HG02884 (cell line): ENCODE data around the gene PRDX2.
"Not testable (repeated sequence)": the region's sequence is repeated elsewhere in the genome, so short reads cannot be mapped to it uniquely, and the experiment has no call there.

Experiments used
- ATAC-seq: cut with Tn5 transposase; IDR thresholded peaks from one replicate; pipeline ENCODE4 v1.9.1; 2021; ENCODE audit warnings: mild to moderate bottlenecking, moderate library complexity; ENCODE audit not compliant: unreplicated experiment

PRDX2 gene

DNA sequence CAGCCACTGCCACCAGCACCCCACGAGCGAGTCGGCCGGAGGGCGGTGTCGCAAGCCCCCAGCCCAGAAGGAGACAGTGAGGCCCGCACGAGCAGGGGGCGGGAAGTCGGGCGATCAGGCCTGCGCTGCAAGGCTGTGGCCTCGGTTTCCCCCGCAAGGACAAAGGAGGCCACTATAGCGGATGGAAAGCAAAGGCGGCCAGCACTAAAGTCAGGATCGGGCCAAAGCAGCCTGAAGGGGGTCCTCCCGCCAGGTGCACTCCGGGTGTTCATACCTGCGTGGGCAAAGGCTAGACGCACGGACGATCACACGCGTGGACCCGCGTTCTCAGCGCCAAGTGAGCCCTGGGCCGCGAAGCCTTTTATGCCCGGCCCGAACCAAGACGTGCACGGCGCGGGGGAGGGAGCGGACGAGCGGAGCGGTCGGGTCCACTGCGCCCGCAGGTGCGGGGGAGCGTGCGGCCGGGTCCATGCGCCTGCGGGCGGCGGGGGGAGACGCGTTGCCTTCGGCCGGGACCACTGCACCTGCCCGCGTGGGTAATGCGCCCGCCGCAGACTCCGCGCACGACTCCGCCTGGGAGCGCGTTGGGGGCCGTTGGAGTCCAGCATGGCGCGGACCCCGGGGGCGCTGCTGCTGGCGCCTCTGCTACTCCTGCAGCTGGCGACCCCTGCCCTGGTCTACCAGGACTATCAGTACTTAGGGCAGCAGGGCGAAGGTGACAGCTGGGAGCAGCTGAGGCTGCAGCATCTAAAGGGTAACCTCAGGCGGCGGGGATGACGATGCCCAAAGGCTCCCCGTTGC lies at the start of gene PRDX2, which contains the start of gene THSD8:
Gene PRDX2 (minus strand): TSS at position 335 of the 801 bp plus-strand sequence. CDS start 539 bp downstream, outside the sequence.
Gene THSD8 (plus strand): TSS at position 604 of the 801 bp plus-strand sequence. CDS start 3 bp downstream, at position 607.
- ATAC-seq = no peak

GRCh38 chr19:12847159-12848139 lies 45.8 kb upstream of the PRDX2 start:
- no peak for ATAC-seq

DNA sequence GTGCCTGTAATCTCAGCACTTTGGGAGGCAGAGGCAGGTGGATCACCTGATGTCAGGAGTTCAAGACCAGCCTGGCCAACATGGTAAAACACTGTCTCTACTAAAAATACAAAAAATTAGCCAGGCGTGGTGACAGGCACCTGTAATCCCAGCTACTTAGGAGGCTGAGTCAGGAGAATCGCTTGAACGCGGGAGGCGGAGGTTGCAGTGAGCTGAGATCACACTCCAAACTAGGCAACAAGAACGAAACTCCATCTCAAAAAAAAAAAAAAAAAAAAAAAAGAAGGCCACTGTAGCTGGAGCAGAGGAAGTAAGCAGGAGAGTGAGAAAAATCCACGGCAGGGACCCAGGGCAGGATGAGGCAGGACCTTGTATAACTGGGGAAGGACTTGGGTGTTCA lies 45.0 kb upstream of the PRDX2 start:
- not testable (repeated sequence) for ATAC-seq

DNA sequence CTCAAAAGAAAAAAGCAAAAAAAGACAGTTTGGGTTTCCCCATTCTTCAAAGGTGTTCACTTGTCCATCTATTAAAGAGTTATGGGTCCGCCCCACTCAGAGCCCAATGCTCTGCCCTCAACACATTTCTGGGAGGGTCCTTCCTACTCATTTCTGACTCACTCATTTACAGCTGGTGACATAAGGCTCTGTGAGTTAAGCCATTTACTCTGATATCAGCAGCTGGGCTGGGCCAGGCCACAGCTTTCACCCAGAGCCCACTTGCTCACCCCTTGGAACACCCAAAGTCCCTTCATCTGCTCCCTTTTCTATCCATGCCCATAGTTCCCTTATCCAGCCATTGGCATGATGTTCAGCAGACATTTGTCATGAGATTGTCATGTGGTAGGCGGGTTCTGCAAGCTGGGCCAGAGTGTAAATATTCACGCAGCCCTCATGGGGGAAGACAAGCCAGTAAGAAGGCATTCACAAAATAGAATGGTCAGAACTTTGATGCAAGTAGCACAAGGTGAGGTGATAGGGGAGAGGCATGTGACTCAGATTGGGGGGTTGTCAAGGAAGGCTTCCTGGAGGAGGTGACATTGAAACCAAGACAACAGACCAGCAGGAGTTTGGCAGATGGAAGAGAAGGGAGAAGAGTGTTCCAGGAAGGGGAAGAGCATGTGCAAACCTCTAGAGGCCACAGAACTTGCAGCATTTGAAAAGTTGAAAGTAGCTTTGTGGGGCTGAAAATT lies 42.6 kb upstream of the PRDX2 start:
- no peak for ATAC-seq

DNA sequence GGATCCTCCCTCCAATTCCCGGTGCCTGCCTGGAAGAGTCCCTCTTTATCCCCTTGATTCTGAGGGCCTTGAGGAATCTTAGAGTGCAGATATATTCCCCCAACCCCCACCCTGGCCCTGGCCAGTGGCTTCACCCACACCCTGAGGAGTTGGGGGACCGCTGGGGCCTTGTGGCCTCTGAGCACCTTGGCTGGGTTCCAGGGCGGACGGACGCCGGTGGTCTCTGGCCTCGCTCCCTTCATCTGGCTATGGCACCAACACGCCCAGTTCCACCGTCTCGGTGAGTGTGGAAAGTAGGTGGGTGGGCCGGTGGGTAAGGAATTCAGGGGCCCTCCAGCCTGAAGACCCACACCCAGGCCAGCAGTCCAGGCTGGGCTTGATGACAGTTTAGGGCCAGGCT lies 41.7 kb upstream of the PRDX2 start:
- ATAC-seq = no peak

- ATAC-seq = no peak
These were observed 40.9 kb upstream of the PRDX2 start for GRCh38 chr19:12842511-12842910.

DNA sequence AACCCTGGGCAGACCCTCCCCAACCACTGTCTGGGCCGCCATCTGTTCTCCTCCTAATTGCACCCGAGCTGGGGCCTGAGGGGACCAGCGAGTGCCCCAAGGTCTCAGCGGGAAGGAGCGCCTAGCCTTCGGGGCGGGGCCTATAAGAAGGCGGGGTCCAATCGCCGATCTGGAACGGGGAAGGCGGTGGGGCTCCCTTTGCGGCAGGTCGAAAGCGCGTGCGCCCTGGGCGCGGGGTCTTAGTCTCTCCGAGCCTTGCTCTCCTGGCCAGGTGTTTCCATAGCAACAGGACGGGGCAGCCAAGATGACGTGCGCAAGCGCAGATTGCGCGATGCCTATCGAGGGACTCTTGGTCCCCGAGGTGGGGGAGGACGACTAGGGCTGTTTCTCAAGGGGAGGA lies 39.5 kb upstream of the PRDX2 start:
- ATAC-seq = no peak

GRCh38 chr19:12840091-12841079 lies 38.8 kb upstream of the PRDX2 start:
- ATAC-seq = no peak

DNA sequence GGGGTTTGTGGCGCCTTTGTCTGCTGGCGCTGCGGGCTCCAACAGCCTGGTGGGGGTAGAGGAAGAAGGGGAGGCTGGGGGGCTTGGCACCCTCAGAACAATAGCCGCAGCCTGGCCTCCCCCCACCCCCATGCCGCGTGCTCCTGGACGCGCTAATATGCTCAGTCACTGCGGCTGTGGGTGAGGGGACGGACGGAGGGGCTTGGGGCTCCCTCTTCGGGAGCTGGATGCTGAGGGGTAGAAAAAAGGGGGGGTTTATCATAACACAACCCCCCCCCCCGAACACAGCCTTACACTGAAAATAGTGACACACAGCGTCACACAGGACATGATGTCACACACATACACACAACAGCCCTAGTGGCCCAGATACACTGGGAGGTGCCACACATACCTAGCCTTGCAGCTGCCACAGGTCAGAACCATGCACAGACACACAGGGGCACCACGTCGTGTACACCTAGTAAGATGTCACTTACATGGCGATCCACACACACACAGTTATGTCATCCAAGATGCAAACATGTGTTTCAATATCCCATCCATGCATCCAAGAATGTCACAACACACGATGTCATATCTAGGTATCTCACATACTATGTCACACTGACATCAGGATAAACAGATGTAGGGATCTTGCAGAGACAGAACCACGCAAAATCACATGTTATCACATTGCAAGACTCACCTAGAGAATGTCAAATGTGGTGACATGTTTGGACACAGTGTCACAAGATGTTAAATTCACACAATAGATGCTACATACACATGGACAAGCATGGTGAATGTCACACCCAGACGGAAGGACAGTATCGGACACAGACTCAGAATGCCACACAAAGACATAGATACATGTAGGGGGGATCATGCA lies 37.5 kb upstream of the PRDX2 start:
- no peak for ATAC-seq

GRCh38 chr19:12838182-12838885 lies 36.7 kb upstream of the PRDX2 start, which contains the start of gene MAST1:
MAST1 (plus strand) TSS chr19:12838515; CDS start chr19:12838573, 58 bp downstream.
- no peak for ATAC-seq

GRCh38 chr19:12837225-12837624 lies 35.6 kb upstream of the PRDX2 start:
- ATAC-seq = no peak

- ATAC-seq = no peak
These were observed 34.9 kb upstream of the PRDX2 start for GRCh38 chr19:12836529-12836863.

DNA sequence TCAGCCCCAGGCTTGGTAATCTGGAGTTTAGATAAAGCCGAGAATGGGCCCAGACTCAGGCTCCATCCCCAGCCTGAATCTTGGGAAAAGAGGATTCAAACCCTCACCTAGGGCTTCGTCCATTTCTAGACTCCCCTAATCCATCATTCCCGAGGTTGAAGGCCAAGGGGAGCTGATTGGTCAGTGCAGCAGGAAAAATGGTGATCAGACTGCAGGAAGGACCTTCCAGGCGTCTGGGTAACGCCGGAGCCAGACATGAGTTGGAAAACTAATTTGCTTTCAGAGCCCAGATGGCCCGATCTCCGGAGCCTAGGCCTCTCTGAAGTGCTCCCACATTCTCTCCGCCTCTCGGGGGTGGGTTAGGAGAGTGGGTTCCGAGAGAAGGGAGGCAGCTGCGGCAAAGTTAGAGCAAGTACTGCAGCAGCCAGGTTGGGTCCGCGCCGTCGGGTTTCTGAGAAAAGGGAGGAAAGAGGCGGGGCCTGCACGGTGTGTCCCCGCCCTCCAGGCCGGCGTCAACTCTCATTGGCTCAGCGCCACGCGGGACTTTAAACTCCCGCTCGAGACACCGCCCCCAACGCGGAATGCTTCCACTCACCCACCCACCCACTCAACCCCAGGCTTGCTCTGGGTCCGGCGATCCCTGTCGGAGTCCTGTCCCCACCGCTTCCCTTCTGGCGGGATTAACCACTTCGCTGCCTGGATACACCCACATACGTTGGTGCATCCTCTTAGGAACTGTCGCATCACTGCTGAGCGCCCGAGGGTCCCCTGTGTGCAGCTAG lies 33.6 kb upstream of the PRDX2 start:
- no peak for ATAC-seq

GRCh38 chr19:12834566-12834943 lies 33.0 kb upstream of the PRDX2 start, which contains the start of gene RTBDN:
RTBDN (minus strand) TSS chr19:12834579; CDS start chr19:12829979, 4,600 bp downstream.
- no peak for ATAC-seq

DNA sequence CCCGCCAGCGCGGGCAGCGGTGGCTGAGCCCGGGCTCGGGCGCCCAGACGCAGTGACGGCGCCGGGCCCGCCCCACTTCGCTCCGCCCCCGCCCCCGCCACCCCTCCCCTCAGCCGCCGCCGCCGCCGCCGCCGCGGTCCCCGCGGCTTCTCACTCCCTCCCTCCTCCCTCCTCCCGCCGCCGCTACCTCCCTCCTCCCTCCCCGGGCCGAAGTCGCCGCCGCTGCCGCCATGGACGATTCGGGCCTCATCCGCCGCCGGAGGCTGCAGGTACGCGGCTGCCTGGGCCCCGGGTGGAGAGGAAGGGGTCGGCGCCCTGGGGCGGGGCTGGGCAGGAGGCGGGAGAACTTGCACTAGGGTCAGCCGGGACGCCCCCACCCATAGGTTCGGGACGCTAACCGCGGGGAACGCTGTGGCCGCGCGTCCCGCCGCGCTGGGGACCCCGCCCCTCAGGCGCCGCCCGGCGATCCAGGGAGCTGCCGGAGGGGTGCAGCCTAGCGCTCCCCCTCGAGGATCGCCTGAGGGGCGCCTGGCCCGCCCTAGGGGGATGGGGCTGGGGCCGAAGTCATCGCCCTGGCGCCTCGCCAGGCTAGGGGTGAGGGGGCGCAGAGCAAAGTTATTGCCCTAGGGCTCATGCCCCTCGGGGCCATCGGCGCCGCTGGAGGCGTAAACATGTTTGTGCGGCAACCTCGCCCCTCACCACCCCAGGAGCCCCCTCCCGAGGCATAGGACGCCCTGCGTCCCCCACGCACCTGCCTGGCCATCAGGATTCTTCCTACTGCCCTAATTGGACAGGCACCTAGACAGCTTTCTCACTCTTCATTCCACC lies 32.4 kb upstream of the PRDX2 start:
- no peak for ATAC-seq

DNA sequence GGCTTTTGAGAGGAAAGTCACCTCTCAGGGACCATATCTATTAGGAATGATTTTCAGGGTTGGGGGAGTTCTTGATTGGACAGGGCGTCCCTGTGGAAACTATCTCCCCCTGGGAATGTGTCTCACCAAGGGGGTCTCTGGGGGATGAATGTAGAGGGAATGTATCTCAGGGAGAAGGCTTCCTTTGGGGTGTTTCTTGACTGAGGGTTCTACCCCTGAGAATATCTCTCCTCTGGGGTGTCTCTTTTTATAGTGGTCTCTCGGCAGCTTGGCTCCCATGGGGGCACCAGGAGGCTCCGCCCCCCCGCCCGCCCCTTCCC lies 31.8 kb upstream of the PRDX2 start:
- ATAC-seq = no peak

DNA sequence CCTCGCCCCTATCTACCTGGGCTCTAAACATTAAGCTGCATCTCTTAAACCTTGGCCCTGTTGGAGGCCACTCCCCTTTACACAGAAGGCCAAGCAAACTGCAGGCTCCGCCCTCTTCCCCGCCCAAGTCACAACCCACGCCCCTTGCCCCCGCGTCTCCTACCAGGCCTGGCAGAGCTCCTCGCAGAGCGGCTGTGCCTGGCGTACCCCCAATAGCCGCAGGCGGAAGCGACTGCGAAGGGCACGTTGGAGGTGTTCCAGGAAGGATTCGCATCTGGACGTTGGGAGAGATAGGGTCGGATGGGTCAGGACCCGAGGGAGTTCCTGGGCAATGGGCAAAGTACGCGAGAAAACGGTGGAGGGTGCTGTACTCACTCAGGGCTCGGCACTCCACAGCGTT lies 26.9 kb upstream of the PRDX2 start:
- ATAC-seq = no peak
